Superior temporal gyrus (tissue), 1 donor: ENCODE measurements around the gene XPO1.

Source experiments
- DNase-seq: peaks from one replicate; pipeline ENCODE4 v3.0.0-alpha.2; 2016; ENCODE audit errors: extremely low spot score

XPO1 gene

DNA sequence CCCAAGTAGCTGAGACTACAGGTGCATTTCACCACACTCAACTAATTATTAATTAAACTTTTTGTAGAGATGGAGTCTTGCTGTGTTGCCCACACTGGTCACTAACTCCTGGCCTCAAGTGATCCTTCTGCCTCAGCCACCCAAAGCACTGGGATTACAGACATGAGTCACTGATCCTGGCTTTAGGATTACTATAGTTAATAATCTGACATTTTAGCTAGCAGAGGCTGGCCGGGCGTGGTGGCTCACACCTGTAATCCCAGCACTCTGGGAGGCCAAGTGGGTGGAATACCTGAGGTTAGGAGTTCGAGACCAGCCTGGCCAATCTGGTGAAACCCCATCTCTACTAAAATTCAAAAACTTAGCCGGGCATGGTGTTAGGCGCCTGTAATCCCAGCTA is 106.8 kb downstream of the XPO1 start:
- no peak for DNase-seq
